ENCODE data around the gene PDZD2.
"Not testable (repeated sequence)": the region's sequence is repeated elsewhere in the genome, so short reads cannot be mapped to it uniquely, and the experiment has no call there.

The PDZD2 gene

GRCh38 chr5:31602305-31602704 is 36.6 kb upstream of the PDZD2 start:
- not testable (repeated sequence) for H2BK12ac ChIP-seq (ENCODE audit: low read length); H3K14ac ChIP-seq (ENCODE audit: low read length); H4K8ac ChIP-seq (ENCODE audit: low read depth, low read length); H3K36me3 ChIP-seq (ENCODE audit: control insufficient read depth in 1 of 2, insufficient read depth in 2 of 2, low read length in 2 of 2); H4K12ac ChIP-seq (ENCODE audit: low read depth, low read length); H3K27me3 ChIP-seq (ENCODE audit: insufficient read depth, low read length); DNase-seq; H2BK120ac ChIP-seq (ENCODE audit: insufficient read depth, low read length, poor library complexity); H3K79me2 ChIP-seq (ENCODE audit: control insufficient read depth, insufficient read depth, low read length, poor library complexity); H3K18ac ChIP-seq (ENCODE audit: low read length); H3K4me1 ChIP-seq (ENCODE audit: control insufficient read depth in 1 of 2, insufficient read depth in 2 of 2, low read length in 2 of 2); H2BK5ac ChIP-seq (ENCODE audit: low read depth, low read length, poor library complexity); H3K4me3 ChIP-seq (ENCODE audit: low read depth, low read length); H3K9ac ChIP-seq (ENCODE audit: low read length); H4K91ac ChIP-seq (ENCODE audit: low read depth, low read length); H3K4ac ChIP-seq (ENCODE audit: low read depth, low read length); H2AK5ac ChIP-seq (ENCODE audit: low read length); H3K79me1 ChIP-seq (ENCODE audit: low read length); H3K27ac ChIP-seq (ENCODE audit: low read depth, low read length); H3K23ac ChIP-seq (ENCODE audit: low read length); H3K9me3 ChIP-seq (ENCODE audit: insufficient read depth, low read depth, low read length); H2AFZ ChIP-seq (ENCODE audit: insufficient read depth, low read length, poor library complexity); H3K4me2 ChIP-seq (ENCODE audit: low read length)
- WGBS (ENCODE audit: extremely low coverage, insufficient coverage, insufficient read length), result no CpG with 5 or more reads among the region's 4 CpGs

DNA sequence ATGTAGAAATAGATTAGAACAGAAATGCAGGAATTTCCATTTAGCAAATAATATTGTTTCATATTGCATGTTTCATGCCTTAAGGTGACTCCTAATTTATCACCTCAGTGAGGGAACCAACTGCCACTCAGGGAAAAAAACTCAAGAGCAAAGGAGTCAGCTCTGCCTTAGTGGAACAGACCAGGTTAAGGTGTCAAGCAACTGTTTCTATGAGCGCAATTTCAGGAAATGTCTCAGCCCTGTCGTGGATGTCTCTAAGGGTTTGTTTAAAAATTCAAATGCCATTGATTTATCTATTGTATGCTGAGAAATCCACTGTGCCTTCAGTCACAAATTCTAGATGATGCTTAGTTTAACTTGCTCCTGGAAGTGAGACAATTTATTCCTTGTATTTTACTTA is 34.7 kb upstream of the PDZD2 start:
- no peak overlapping the region for H2BK12ac ChIP-seq (ENCODE audit: low read length)
- no peak overlapping the region for H3K4me3 ChIP-seq (ENCODE audit: low read depth, low read length)
- H3K27ac ChIP-seq (ENCODE audit: low read depth, low read length), result no peak overlapping the region
- H3K18ac ChIP-seq (ENCODE audit: low read length), result no peak overlapping the region
- WGBS (ENCODE audit: extremely low coverage, insufficient coverage, insufficient read length), result no CpG with 5 or more reads among the region's 2 CpGs
- no peak overlapping the region for H4K91ac ChIP-seq (ENCODE audit: low read depth, low read length)
- no peaks in the 10 kb centered on the region for H3K9me3 ChIP-seq (ENCODE audit: insufficient read depth, low read depth, low read length)
- H3K4ac ChIP-seq (ENCODE audit: low read depth, low read length), result no peak overlapping the region
- no peak overlapping the region for H2AK5ac ChIP-seq (ENCODE audit: low read length)
- no peak for DNase-seq
- no peaks in the 10 kb centered on the region for H3K79me2 ChIP-seq (ENCODE audit: control insufficient read depth, insufficient read depth, low read length, poor library complexity)
- H2BK5ac ChIP-seq (ENCODE audit: low read depth, low read length, poor library complexity), result no peak overlapping the region
- no peak overlapping the region for H2BK120ac ChIP-seq (ENCODE audit: insufficient read depth, low read length, poor library complexity)
- no peaks in the 10 kb centered on the region for H3K36me3 ChIP-seq (ENCODE audit: control insufficient read depth in 1 of 2, insufficient read depth in 2 of 2, low read length in 2 of 2)
- no peak overlapping the region for H3K4me2 ChIP-seq (ENCODE audit: low read length)
- no peak overlapping the region for H3K14ac ChIP-seq (ENCODE audit: low read length)
- H3K23ac ChIP-seq (ENCODE audit: low read length), result no peak overlapping the region
- H3K4me1 ChIP-seq (ENCODE audit: control insufficient read depth in 1 of 2, insufficient read depth in 2 of 2, low read length in 2 of 2), result no peaks in the 10 kb centered on the region
- H3K9ac ChIP-seq (ENCODE audit: low read length), result no peak overlapping the region
- no peak overlapping the region for H4K8ac ChIP-seq (ENCODE audit: low read depth, low read length)
- H3K27me3 ChIP-seq (ENCODE audit: insufficient read depth, low read length), result no peaks in the 10 kb centered on the region
- no peak overlapping the region for H4K12ac ChIP-seq (ENCODE audit: low read depth, low read length)
- H2AFZ ChIP-seq (ENCODE audit: insufficient read depth, low read length, poor library complexity), result no peak overlapping the region
- no peaks in the 10 kb centered on the region for H3K79me1 ChIP-seq (ENCODE audit: low read length)

- H3K14ac ChIP-seq (ENCODE audit: low read length), result no peak overlapping the region
- no peak overlapping the region for H3K18ac ChIP-seq (ENCODE audit: low read length)
- no peak overlapping the region for H3K4me3 ChIP-seq (ENCODE audit: low read depth, low read length)
- H3K36me3 ChIP-seq (ENCODE audit: control insufficient read depth in 1 of 2, insufficient read depth in 2 of 2, low read length in 2 of 2), result no peaks in the 10 kb centered on the region
- no peak overlapping the region for H3K27ac ChIP-seq (ENCODE audit: low read depth, low read length)
- no peaks in the 10 kb centered on the region for H3K27me3 ChIP-seq (ENCODE audit: insufficient read depth, low read length)
- H2AK5ac ChIP-seq (ENCODE audit: low read length), result no peak overlapping the region
- no peak overlapping the region for H2BK5ac ChIP-seq (ENCODE audit: low read depth, low read length, poor library complexity)
- no peak overlapping the region for H4K8ac ChIP-seq (ENCODE audit: low read depth, low read length)
- H2BK12ac ChIP-seq (ENCODE audit: low read length), result no peak overlapping the region
- no peak overlapping the region for H3K23ac ChIP-seq (ENCODE audit: low read length)
- no peak for DNase-seq
- WGBS (ENCODE audit: extremely low coverage, insufficient coverage, insufficient read length), result no CpG with 5 or more reads among the region's 2 CpGs
- H3K4me1 ChIP-seq (ENCODE audit: control insufficient read depth in 1 of 2, insufficient read depth in 2 of 2, low read length in 2 of 2), result no peaks in the 10 kb centered on the region
- H3K9ac ChIP-seq (ENCODE audit: low read length), result no peak overlapping the region
- H3K4ac ChIP-seq (ENCODE audit: low read depth, low read length), result no peak overlapping the region
- no peak overlapping the region for H4K12ac ChIP-seq (ENCODE audit: low read depth, low read length)
- H3K79me2 ChIP-seq (ENCODE audit: control insufficient read depth, insufficient read depth, low read length, poor library complexity), result no peaks in the 10 kb centered on the region
- H2AFZ ChIP-seq (ENCODE audit: insufficient read depth, low read length, poor library complexity), result no peak overlapping the region
- no peak overlapping the region for H3K4me2 ChIP-seq (ENCODE audit: low read length)
- no peaks in the 10 kb centered on the region for H3K79me1 ChIP-seq (ENCODE audit: low read length)
- H3K9me3 ChIP-seq (ENCODE audit: insufficient read depth, low read depth, low read length), result no peaks in the 10 kb centered on the region
- no peak overlapping the region for H2BK120ac ChIP-seq (ENCODE audit: insufficient read depth, low read length, poor library complexity)
- no peak overlapping the region for H4K91ac ChIP-seq (ENCODE audit: low read depth, low read length)
Measured at GRCh38 chr5:31604644-31605043, 34.3 kb upstream of the PDZD2 start.

DNA sequence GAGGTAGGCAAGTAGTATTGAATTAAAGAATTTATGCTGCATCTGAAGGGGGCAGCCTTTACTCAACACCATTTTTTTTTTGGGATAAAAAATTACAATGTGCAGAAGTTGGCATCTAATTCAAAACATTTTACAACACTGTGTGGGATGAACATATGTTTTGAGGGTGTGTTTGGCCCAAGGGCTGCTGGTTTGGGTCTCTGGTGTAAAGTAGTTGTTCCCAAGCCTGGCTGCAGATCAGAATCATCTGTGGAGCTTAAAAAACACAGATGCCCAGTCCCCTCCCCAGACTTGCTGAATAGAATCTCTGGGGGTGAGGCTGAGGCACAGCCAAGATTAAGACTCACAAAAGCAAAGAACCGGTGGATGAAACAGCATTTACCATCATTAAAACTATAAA is 33.0 kb upstream of the PDZD2 start:
- Histone ChIP-seq H3K27me3 (ENCODE audit: insufficient read depth, low read length) (no peaks in the 10 kb centered on the region), H3K4me1 (ENCODE audit: control insufficient read depth in 1 of 2, insufficient read depth in 2 of 2, low read length in 2 of 2) (no peaks in the 10 kb centered on the region), H3K4me2 (ENCODE audit: low read length) (no peak overlapping the region), H3K18ac (ENCODE audit: low read length) (no peak overlapping the region), H3K27ac (ENCODE audit: low read depth, low read length) (no peak overlapping the region), H3K9ac (ENCODE audit: low read length) (no peak overlapping the region), H3K4me3 (ENCODE audit: low read depth, low read length) (no peak overlapping the region), H2AK5ac (ENCODE audit: low read length) (no peak overlapping the region), H2AFZ (ENCODE audit: insufficient read depth, low read length, poor library complexity) (no peak overlapping the region), H3K79me1 (ENCODE audit: low read length) (no peaks in the 10 kb centered on the region), H2BK120ac (ENCODE audit: insufficient read depth, low read length, poor library complexity) (no peak overlapping the region), H3K36me3 (ENCODE audit: control insufficient read depth in 1 of 2, insufficient read depth in 2 of 2, low read length in 2 of 2) (no peaks in the 10 kb centered on the region), H4K12ac (ENCODE audit: low read depth, low read length) (no peak overlapping the region), H2BK12ac (ENCODE audit: low read length) (no peak overlapping the region), H3K14ac (ENCODE audit: low read length) (no peak overlapping the region), H2BK5ac (ENCODE audit: low read depth, low read length, poor library complexity) (no peak overlapping the region), H4K91ac (ENCODE audit: low read depth, low read length) (no peak overlapping the region), H3K4ac (ENCODE audit: low read depth, low read length) (no peak overlapping the region), H3K23ac (ENCODE audit: low read length) (no peak overlapping the region), H4K8ac (ENCODE audit: low read depth, low read length) (no peak overlapping the region), H3K9me3 (ENCODE audit: insufficient read depth, low read depth, low read length) (no peaks in the 10 kb centered on the region), H3K79me2 (ENCODE audit: control insufficient read depth, insufficient read depth, low read length, poor library complexity) (no peaks in the 10 kb centered on the region)
- WGBS (ENCODE audit: extremely low coverage, insufficient coverage, insufficient read length), result no CpG with 5 or more reads among the region's 1 CpG
- no peak for DNase-seq
